ENCODE results near the gene MPC1.
A peak's percentile ranks its signal among the peaks of the same experiment; 100 is the strongest.
"Not testable (repeated sequence)": the region's sequence is repeated elsewhere in the genome, so short reads cannot be mapped to it uniquely, and the experiment has no call there.

The MPC1 gene

DNA sequence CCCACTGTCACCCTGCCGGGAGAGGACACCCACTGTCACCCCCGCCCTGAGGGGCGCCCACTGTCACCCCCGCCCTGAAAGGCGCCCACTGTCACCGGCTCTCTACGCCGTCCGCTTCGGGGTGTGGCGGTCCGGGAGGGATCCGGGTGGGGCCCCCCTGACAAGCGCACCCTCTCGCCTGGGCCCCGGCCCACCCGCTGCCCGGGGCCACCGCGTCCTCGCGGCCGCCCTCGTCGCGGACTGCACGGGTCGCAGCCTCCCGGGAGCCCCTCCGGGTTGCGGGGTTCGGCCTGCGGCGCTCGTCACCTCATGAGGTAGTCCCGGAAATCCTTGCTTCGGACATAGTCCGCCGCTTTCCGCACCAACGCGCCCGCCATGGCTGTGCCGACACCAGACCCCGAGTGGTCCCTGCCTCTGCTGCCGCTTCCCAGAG lies 224 bp downstream of the MPC1 start:
- no peak for DNase-seq (ENCODE audit: low read depth in 1 of 2, low spot score in 1 of 2)

DNA sequence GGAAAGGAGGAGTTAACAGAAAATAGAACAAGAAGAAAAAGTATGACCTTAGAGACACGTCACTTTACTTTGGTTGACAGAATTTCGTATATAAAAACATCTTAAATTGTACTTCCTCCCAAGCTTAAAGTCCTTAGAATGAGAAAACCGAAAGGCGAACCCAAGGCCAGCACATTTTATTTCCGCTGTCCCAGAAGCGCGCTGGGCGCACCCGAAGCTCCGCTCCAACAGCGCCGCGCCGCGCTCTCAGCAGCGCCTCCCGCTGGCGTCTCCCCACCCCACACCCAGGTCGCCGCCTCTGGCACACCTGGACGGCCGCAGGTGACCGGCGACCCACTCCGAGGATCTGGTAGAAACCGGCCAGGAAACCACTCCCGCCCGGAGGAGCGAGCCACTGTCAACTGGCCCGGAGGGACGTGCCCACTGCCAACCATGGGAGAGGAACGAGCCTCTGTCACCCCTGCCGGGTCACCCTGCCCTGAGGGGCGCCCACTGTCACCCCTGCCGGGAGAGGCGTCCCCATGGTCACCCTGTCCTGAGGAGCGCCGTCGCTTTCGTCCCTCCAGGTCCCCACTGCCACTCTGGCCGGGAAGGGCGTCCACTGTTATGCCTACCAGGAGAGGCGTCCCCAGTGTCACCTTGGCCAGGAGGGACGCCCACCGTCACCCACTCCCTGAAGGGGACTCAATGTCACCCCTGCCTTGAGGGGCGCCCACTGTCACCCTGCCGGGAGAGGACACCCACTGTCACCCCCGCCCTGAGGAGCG lies 824 bp downstream of the MPC1 start:
- DNase-seq (ENCODE audit: low read depth in 1 of 2, low spot score in 1 of 2): peak; percentile 35 to 36

DNA sequence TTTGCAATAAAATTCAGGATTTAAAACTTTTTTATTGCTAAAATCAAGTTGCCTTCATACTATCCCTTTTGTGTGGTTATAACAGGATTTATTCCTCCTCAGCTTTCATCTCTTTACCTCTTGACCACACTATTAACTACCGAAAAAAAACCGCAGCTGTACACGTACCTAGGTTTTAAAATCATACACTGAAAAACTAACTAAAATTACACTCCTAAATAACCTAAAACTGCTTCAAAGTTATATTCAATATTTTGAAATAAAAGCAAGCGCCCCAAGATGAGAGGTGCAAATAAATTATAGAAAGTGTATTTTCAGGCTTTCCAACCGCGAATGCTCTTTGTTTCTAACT lies 1.4 kb downstream of the MPC1 start:
- DNase-seq (ENCODE audit: low read depth in 1 of 2, low spot score in 1 of 2): no peak

DNA sequence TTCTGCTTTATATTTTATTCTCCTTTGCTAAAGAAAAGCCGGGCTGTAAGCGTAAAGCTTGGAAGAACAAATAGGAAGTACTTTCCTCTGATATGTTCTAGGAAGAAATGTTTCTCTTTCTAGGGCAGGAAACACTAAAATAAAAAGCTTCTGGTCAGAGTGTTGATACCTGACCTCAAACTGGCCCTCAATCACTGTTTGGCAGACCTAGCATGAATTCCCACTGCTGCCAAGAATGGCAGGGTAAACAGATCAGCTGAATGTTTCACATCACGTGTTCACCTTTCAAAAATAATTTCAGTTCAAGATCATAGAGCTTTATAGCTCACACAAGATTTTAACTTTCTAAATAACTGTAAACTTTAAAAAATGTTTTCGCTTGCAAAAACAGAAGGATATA lies 2.9 kb downstream of the MPC1 start:
- DNase-seq (ENCODE audit: low read depth in 1 of 2, low spot score in 1 of 2): no peak

DNA sequence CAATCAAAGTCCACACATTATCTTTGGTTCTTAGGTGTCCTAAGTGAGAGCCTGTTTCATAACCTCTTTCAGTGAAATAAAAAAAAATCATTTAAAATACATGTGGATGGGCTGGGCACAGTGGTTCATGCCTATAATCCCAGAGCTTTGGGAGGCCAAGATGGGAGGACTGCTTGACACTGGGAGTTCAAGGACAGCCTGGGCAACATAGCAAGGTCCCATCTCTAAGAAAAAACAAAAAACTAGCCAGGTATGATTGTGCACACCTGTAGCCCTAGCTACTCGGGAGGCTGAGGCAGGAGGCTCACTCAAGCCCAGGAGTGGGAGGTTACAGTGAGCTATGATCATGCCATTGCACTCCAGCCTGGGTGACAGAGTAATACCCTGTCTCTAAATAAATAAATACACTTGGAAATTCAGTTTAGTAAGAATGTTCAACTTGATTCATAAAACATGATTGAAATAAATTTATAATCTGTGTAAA lies 3.6 kb downstream of the MPC1 start:
- DNase-seq (ENCODE audit: low read depth in 1 of 2, low spot score in 1 of 2): no peak

DNA sequence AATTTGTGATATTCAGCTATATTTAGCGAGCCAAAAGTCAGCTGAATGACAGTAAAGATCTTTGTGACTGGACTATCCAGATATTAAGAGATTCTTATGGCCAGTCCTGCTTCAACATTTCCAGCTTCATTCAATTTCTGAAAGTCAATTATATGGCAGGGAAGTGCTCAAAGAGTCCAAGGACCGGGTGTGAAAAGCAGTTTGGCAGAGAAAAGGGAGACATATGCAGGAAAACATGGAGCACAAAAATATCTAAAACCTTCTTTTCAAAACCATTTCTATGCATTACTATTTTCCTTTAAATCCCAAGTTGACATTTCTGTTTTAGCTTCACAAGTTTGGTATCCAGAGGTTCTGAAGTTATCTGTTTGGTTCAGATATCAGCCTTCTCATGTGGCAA lies 5.0 kb downstream of the MPC1 start:
- no peak for DNase-seq (ENCODE audit: low read depth in 1 of 2, low spot score in 1 of 2)

DNA sequence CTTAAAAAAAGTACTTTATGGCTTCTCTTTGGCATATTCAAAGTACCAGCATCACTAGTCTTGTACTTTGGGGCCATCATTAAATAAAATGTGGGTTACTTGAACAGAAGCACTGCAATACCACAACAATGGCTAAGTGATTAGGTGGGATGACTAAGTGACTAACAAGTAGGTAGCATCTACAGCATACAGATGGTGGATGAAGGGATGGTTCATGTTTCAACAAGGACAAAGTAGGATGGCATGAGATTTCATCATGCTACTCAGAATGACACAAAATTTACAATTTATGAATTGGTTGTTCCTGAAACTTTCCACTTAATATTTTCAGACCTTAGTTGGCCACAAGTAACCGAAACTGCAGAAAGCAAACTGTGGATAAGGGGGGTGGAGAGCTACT lies 7.7 kb downstream of the MPC1 start:
- DNase-seq (ENCODE audit: low read depth in 1 of 2, low spot score in 1 of 2): no peak

DNA sequence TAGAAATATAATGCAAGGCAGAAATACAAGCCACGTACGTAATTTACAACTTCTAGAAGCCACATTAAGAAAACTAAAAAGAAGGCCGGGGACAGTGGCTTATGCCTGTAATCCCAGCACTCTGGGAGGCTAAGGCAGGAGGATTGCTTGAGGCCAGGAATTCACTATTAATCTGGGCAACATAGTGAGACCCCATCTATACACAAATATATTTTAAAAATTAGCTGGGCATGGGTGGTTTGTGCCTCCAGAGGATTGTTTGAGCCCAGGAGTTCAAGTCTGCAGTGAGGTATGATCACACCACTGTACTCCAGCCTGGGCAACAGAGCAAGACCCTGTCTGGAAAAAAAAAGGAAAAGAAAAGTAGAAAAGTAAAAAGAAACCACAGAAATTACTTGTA lies 12.3 kb downstream of the MPC1 start:
- DNase-seq (ENCODE audit: low read depth in 1 of 2, low spot score in 1 of 2): no peak

DNA sequence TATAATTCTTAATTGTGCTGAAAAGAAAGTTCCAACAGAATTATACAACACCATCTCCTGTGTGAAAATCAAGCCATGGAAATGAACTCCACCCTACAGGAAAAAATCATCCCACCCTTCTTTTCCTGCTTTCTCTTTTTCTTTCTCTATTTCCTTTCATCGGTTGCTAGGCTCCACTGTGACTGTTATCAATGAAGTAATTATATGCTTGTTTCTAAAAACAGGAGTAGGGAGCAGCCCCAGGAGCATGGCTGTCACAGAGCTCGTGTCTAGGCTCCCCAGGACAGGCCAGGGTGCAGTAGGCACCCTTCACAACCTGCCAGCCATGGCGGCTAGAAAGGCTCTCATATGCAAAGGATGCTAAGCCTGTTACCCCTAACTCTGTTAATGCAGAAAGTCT lies 13.0 kb downstream of the MPC1 start:
- DNase-seq (ENCODE audit: low read depth in 1 of 2, low spot score in 1 of 2): no peak

DNA sequence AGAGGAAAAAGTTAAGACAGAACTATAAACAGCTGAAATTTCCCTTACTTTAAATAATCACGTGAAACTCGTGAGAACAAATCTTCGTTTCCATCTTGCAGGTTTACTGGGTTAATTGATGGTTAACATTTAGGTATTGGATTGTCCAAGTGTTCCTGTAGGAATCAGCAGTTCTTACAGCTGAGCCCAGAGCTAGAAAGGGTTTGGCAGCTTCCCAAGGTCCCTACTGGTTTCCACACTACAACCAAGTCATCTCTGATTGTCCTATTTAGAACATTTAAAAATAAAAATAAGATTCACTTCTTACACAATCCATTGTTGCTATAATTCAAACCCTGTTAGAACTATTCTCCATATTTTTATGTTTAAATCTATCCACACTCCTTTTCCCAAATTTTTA lies 15.8 kb downstream of the MPC1 start:
- DNase-seq (ENCODE audit: low read depth in 1 of 2, low spot score in 1 of 2): no peak

DNA sequence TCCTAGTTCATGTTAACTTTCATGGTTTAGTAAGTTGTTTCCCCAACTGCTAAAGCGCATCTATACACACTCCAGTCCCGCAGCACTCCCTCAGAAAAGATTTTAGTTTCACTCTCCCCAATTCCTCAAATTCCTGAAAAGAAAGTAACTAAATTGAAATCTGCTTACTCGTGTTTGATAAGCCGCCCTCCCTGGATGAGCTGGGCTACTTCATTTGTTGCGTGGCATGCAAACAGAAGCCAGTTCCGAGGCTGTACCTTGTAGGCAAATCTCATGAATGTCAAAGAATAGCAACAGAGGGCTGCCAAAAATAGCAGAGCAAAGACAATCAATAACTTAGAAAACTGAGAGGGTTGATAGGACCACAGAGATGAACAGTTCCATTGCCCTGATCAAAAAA lies 16.9 kb downstream of the MPC1 start:
- no peak for DNase-seq (ENCODE audit: low read depth in 1 of 2, low spot score in 1 of 2)

DNA sequence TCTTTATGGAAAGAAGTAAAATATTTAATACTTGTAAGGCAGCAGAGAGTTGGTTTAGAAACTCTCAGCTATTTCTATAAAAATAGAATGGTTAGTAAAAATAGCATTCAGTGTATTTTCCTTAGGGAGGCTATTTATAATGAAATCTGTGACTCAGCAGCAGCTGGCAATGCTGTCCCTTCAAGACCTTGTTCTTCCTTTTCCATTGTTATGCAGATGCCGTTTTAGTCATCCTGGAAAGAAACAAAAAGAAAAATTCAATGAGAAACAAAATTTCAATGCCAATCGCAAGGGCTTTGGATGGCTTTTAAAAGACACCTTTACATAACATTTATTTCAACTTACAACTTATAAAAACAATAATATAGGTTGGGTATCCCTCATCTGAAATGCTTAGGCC lies 17.5 kb downstream of the MPC1 start:
- DNase-seq (ENCODE audit: low read depth in 1 of 2, low spot score in 1 of 2): no peak

DNA sequence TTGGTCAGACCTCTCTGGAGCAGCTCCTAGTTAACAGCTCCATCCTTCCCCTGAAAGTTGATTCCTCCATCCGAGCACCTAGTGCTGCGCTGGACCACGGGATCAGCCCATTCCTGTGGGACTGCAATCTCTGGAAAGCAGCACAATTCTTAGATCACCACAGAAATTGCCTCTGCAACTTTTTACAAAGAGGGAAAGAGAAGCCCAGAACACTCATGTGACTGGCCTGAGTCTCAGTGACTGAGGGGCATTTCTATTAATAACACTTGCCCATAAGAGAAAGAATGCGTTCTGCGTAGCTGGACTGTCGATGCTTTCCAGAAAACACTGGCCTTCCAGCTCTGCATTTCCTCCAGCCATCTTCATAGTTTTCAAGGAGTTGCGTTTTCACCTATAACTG lies 18.3 kb downstream of the MPC1 start:
- no peak for DNase-seq (ENCODE audit: low read depth in 1 of 2, low spot score in 1 of 2)

DNA sequence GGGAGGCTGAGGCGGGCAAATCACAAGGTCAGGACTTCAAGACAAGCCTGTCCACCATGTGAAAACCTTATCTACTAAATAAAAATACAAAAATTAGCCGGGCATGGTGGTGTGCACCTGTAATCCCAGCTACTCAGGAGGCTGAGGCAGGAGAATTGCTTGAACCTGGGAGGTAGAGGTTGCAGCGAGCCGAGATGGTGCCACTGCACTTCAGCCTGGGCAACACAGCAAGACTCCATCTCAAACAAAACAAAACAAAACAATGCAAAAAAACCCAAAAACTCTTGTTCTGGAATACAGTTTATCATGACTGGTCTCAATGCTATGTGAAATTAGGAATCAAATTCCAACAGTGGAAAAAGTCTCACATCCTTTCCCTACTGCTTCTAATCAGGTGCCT lies 20.3 kb downstream of the MPC1 start:
- not testable (repeated sequence) for DNase-seq (ENCODE audit: low read depth in 1 of 2, low spot score in 1 of 2)

DNA sequence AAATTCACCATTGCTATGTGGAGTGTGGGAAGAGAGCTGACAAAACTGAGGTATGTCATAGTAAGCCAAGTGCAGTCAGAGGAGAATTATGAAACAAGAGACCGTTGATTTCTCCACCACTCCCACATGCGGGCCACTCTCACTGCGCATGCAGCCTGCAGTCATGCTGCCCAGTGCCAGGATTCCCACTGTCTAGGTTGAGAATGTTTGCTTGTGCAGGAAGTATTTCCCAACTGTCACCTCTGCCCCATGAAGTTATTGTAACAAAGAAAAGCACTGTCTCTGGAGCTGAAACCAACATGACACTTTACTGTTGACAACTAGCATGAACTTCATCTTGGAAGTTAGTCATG lies 21.7 kb downstream of the MPC1 start:
- DNase-seq (ENCODE audit: low read depth in 1 of 2, low spot score in 1 of 2): no peak

DNA sequence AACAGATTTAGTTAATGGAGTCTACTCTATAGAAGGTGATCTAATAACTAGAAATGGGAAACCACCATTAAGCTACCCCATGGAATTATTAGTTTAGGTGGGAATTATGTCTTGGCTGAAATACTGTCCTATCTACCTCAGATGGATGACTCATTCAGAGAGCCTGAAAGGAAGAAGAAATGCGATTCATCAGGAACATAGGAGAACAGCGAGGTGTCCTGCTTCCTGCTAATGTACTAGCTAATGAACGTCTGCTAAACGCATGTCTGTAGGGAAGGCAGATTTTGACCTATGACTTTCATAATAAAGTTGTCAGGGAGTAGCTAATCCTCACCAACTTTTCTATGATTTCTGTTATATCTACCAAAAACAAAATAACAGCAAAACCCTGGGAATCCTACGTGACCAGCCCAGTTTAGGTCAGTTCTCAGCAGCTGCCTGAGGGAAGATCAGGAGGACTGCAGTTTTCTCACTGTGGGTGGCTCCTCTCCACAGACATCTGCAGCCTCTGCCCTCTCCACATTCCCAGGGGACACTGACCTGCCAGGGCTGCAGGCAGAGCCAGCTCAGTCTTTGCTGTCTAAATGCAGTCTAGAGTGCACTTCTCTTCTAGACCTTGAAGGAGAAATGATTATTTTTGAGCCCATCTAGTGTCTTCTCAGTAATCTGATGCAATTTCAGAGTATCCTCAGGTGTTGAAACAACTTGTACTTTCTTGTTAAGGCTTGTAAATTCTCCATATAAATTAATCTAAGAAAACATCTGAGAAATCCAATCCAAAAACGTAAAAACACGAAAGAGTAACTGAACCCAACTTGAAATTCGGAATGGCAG lies 22.3 kb downstream of the MPC1 start:
- no peak for DNase-seq (ENCODE audit: low read depth in 1 of 2, low spot score in 1 of 2)

DNA sequence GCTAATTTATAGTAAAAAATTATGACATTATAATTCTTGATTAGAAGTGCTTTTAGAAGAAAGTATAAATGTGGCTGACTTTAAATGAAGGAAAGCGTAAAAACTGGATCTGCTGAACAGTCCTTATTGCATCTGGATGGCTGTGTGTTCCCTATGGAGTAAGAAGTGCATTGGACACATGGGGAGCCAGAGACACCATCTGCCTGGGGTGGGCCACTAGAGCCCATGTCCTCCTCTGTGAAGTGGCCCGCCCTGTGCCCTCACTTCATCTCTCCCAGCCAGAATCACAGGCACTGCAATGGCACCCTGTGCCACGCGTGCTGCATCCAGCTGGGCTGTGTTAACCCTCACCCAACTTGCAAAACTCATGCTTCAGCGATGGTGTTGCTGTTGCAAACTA lies 27.2 kb downstream of the MPC1 start:
- no peak for DNase-seq (ENCODE audit: low read depth in 1 of 2, low spot score in 1 of 2)

DNA sequence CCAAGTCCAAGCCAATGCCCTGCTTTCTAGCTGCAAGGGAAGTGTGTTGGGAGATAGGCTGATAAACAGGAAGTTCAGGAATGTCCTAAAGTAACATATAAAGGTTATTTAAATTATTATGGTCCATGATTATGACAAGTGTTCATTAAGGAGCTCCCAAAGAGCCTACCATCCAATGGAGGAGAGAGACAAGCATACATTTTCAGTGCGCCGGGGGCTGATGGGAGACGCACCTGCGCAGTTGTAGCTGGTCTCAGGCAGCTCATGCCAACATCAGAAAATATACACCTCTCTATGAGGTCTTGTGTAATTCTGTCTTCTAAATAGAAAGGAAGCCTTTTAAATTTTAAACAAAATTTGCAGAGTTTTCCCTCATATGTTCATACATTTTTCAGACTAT lies 27.8 kb downstream of the MPC1 start:
- no peak for DNase-seq (ENCODE audit: low read depth in 1 of 2, low spot score in 1 of 2)

DNA sequence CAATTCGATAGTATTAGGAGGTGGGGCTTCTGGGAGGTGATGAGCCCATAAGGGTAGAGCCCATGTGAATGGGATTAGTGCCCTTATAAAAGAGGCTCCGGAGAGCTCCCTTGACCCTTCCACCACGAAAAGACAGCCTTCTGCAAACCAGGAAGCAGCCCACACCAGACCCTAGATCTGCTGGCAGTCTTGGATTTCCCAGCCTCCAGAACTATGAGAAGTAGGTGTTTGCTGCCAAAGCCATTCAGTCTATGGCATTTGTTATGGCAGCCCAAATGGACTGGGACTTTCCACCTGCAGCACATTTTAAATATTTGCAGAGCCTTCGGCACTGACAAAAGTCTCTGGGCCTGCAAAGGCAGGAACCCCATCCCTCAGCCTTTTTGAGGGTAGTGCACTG lies 28.6 kb downstream of the MPC1 start:
- no peak for DNase-seq (ENCODE audit: low read depth in 1 of 2, low spot score in 1 of 2)

DNA sequence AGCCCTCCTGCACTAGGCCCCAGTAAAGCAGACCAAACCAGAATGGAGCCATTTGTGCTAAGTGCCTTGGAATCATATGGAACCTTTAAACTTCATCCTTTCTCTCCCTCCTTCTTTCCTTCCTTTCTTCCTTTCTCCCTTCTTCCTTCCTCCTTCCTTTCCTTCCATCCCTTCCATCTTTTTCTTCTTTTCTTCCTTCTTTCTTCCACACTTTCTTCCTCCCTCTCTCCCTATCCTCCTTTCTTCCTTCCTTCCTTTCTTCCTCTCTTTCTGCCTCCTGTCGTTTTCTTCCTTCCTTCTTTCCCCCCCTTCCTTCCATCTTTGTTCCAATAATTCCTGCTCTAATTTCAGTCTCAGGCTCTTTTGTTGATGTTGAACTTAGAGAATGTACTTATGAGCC lies 29.2 kb downstream of the MPC1 start:
- no peak for DNase-seq (ENCODE audit: low read depth in 1 of 2, low spot score in 1 of 2)

DNA sequence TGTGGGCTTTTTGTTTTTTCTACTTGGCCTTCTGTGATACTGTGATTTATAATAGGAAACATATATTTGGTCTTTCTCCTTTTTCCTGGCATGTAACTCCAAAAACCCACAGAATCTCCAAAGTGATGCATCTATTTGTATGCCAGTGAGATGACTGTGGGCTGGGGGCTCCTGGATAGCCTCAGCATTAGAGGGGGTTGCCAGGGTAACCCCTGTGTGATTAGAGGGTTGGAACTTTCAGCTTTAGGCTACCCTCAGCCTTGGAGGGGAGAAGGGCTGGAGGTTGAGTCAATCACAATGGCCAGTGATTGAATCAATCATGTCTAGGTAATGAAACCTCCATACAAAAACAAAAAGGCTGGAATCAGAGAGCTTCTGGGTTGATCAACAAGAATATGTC lies 29.8 kb downstream of the MPC1 start:
- no peak for DNase-seq (ENCODE audit: low read depth in 1 of 2, low spot score in 1 of 2)

DNA sequence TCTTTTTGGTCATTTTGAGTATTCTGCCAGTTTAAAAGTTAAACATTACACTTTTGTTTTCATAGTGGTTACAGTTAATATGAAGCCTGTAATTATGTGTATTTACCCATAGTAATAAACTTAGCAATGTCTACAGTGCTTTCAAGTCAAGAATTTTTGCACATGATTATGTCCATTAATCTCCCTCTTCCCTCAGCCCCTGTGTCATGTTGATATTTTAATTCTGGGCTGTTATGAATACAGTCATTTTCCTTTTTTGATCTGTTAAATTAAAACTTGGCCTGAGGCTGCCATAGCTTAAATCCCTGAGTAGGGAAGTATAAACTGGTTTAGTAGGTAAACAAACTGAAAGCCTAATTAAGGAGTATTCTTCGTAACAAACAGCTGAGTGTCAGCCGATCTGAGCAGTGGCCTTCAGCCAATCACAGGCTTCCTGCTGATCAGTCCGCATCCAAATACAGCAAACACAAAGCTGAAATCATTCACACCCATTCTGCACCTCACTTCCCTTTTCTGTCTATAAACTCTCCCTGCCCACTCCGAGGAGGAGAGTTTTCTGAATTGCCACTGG lies 30.9 kb downstream of the MPC1 start:
- DNase-seq (ENCODE audit: low read depth in 1 of 2, low spot score in 1 of 2): no peak
